T-cell (primary cell): ENCODE data around the gene AXIN1. TPM values are rescaled to one million over a fixed set of nuclear protein-coding genes. Genes with fewer than 3 reads are reported as not detected.

Source experiments
- ATAC-seq, 4 experiments: fragments of 200-7000 bp in 3 of 4; fragments of 150-1000 bp in 1 of 4; cut with Tn5 transposase; replicated peaks in 1 of 4; 1 replicate in 3 of 4; 2 replicates in 1 of 4; pipeline ENCODE4 v1.10.0; 2021; ENCODE audit warnings: moderate library complexity in 3 of 4, mild to moderate bottlenecking in 2 of 4, moderate number of reproducible peaks in 1 of 4
- CTCF ChIA-PET, 2 donors: fragments of 300-600 bp; sonication (Branson Sonifier 250); formaldehyde crosslinking; loops; one replicate each; lab custom pipeline; 2022; ENCODE audit warnings: antibody characterized with exemption in 2 of 2; lab: Charles Lee
- POLR2A ChIA-PET, 2 donors: fragments of 300-600 bp; sonication (Branson Sonifier 250); formaldehyde crosslinking; loops; one replicate each; lab custom pipeline; 2022; ENCODE audit warnings: antibody characterized with exemption in 2 of 2; lab: Charles Lee
- DNase-seq, 35 experiments: peaks; one replicate each; pipeline versions ENCODE4 v3.0.0 to v3.0.0-alpha.2; 2013 to 2023
- H3K27ac ChIP-seq: one replicate; pipeline ENCODE4 v1.5.1; 2013; ENCODE audit warnings: low read length
- H3K27me3 ChIP-seq, 2 experiments: replicated peaks in 1 of 2; 1 replicate in 1 of 2; 2 replicates in 1 of 2; pipeline versions ENCODE4 v1.6.1 to v1.7.0; 2013; ENCODE audit warnings: low read length in 1 of 2, mixed read lengths in 1 of 2; ENCODE audit not compliant: control insufficient read depth in 2 of 2, insufficient read depth in 2 of 2; ENCODE audit errors: extremely low read depth in 1 of 2
- H3K36me3 ChIP-seq, 2 donors: 1 replicate in 1 of 2; 2 replicates in 1 of 2; pipeline versions ENCODE4 v1.6.1 to v1.7.0; 2013; ENCODE audit warnings: low read length in 1 of 2; ENCODE audit not compliant: control insufficient read depth in 2 of 2, insufficient read depth in 1 of 2; ENCODE audit errors: extremely low read depth in 1 of 2
- H3K4me1 ChIP-seq, 2 experiments: 1 replicate in 1 of 2; 2 replicates in 1 of 2; pipeline versions ENCODE4 v1.6.1 to v1.7.0; 2013; ENCODE audit warnings: low read length in 2 of 2, mixed read lengths in 1 of 2; ENCODE audit not compliant: insufficient read depth in 2 of 2, control insufficient read depth in 1 of 2; ENCODE audit errors: extremely low read depth in 1 of 2
- H3K4me3 ChIP-seq, 2 donors: 1 replicate in 1 of 2; 2 replicates in 1 of 2; pipeline versions ENCODE4 v1.5.1 to v1.7.0; 2013; ENCODE audit warnings: mild to moderate bottlenecking in 2 of 2, low read length in 1 of 2, moderate library complexity in 1 of 2; ENCODE audit not compliant: control insufficient read depth in 1 of 2; ENCODE audit errors: extremely low read depth in 1 of 2
- H3K9me3 ChIP-seq: 2 replicates; pipeline ENCODE4 v1.7.0; 2013
- H3K27ac Mint-ChIP-seq, 2 donors: one replicate each; pipeline ENCODE4 v1.8.0; 2020 to 2021; ENCODE audit warnings: mild to moderate bottlenecking in 2 of 2, mixed read lengths in 2 of 2
- H3K27me3 Mint-ChIP-seq, 2 donors: one replicate each; pipeline ENCODE4 v1.8.0; 2021 to 2022; ENCODE audit warnings: mixed read lengths in 2 of 2
- H3K36me3 Mint-ChIP-seq: one replicate; pipeline ENCODE4 v1.8.0; 2021; ENCODE audit warnings: mixed read lengths
- H3K4me1 Mint-ChIP-seq, 3 donors: one replicate each; pipeline ENCODE4 v1.8.0; 2020 to 2022; ENCODE audit warnings: mixed read lengths in 3 of 3, mild to moderate bottlenecking in 1 of 3
- H3K4me3 Mint-ChIP-seq, 3 donors: one replicate each; pipeline ENCODE4 v1.8.0; 2020 to 2022; ENCODE audit warnings: mild to moderate bottlenecking in 3 of 3, mixed read lengths in 3 of 3, moderate library complexity in 3 of 3
- H3K9me3 Mint-ChIP-seq, 3 donors: one replicate each; pipeline ENCODE4 v1.8.0; 2020 to 2022; ENCODE audit warnings: mixed read lengths in 3 of 3
- WGBS: methylation state at CpG from one replicate; pipeline ENCODE4 v1.1.5; 2013; ENCODE audit warnings: missing lambda C conversion rate; ENCODE audit not compliant: insufficient coverage; 5-methylcytosine and 5-hydroxymethylcytosine counted together
- total RNA-seq, 35 experiments: library from RNA in 6 of 35; stranded (reverse) in 6 of 35; fragments of 120-200 nt in 1 of 35; gene quantifications; one replicate each; pipeline versions ENCODE4 v1.2.1 to v1.2.4 and lab custom pipeline; 2013 to 2026

AXIN1 gene
- total RNA-seq, 5 donors from 2014 or later (not counting 1 experiment from before 2014, with no cell fraction given) = 38.5 to 58.9 (median 50.4) TPM

GRCh38 chr16:373848-374615 is 21.5 kb upstream of the AXIN1 start:
- Mint-ChIP-seq H3K36me3 (peaks cover 7% of the 10 kb centered on the region), H3K27me3 (no peaks in the 10 kb centered on the region), H3K27ac (no peak overlapping the region), H3K4me1 (peaks cover 18 to 28% (median 20%) of the 10 kb centered on the region in 3 donors), H3K9me3 (no peaks in the 10 kb centered on the region), H3K4me3 (no peak overlapping the region)
- Histone ChIP-seq H3K9me3 (no peaks in the 10 kb centered on the region), H3K4me1 (peaks cover 2 to 33% of the 10 kb centered on the region in 2 experiments), H3K27ac (no peak overlapping the region), H3K4me3 (no peak overlapping the region), H3K36me3 (peaks cover 27 to 56% of the 10 kb centered on the region in 2 donors), H3K27me3 (no peaks in the 10 kb centered on the region)
- ATAC-seq = no peak
- ChIA-PET CTCF (no interaction called here), POLR2A (no interaction called here)
- 95% methylated on average over 28 of the region's 44 CpGs for WGBS
- no peak for DNase-seq

- Histone ChIP-seq H3K27me3 (no peaks in the 10 kb centered on the region), H3K9me3 (no peaks in the 10 kb centered on the region), H3K36me3 (peaks cover 27 to 59% of the 10 kb centered on the region in 2 donors), H3K4me1 (peaks cover 2 to 28% of the 10 kb centered on the region in 2 experiments), H3K4me3 (no peak overlapping the region), H3K27ac (no peak overlapping the region)
- Mint-ChIP-seq H3K36me3 (peaks cover 11% of the 10 kb centered on the region), H3K4me3 (no peak overlapping the region), H3K27ac (no peak overlapping the region), H3K4me1 (peaks cover 15 to 24% (median 18%) of the 10 kb centered on the region in 3 donors), H3K27me3 (no peaks in the 10 kb centered on the region), H3K9me3 (no peaks in the 10 kb centered on the region)
- WGBS = 96% methylated on average over 4 of the region's 5 CpGs
- no peak for ATAC-seq
- CTCF ChIA-PET = no interaction called here
- DNase-seq = no peak
- POLR2A ChIA-PET = no interaction called here
Observed at GRCh38 chr16:373020-373598, 20.6 kb upstream of the AXIN1 start.

GRCh38 chr16:372302-372983 is 19.9 kb upstream of the AXIN1 start:
- no peaks in the 10 kb centered on the region for H3K27me3 ChIP-seq
- Mint-ChIP-seq H3K9me3 (no peaks in the 10 kb centered on the region), H3K4me3 (no peak overlapping the region), H3K27me3 (no peaks in the 10 kb centered on the region), H3K36me3 (peaks cover 11% of the 10 kb centered on the region), H3K27ac (no peak overlapping the region), H3K4me1 (peaks cover 15 to 24% (median 18%) of the 10 kb centered on the region in 3 donors)
- DNase-seq = no peak
- WGBS = 94% methylated on average over 19 of the region's 19 CpGs
- H3K36me3 ChIP-seq = peaks cover 27 to 60% of the 10 kb centered on the region in 2 donors
- ATAC-seq = no peak
- ChIA-PET CTCF (no interaction called here), POLR2A (no interaction called here)
- no peak overlapping the region for H3K4me3 ChIP-seq
- no peaks in the 10 kb centered on the region for H3K9me3 ChIP-seq
- H3K27ac ChIP-seq = no peak overlapping the region
- H3K4me1 ChIP-seq = peaks cover 2 to 28% of the 10 kb centered on the region in 2 experiments

- Mint-ChIP-seq H3K9me3 (no peaks in the 10 kb centered on the region), H3K27ac (peak overlapping the region; percentile 52 to 76), H3K4me1 (peaks cover 15 to 24% (median 18%) of the 10 kb centered on the region in 3 donors), H3K36me3 (peaks cover 15% of the 10 kb centered on the region), H3K4me3 (peak overlapping the region in 1 of 3 donors; percentile 12), H3K27me3 (no peaks in the 10 kb centered on the region)
- POLR2A ChIA-PET = no interaction called here
- DNase-seq (no peak), ATAC-seq (no peak)
- Histone ChIP-seq H3K4me1 (peaks cover 2 to 28% of the 10 kb centered on the region in 2 experiments), H3K36me3 (peaks cover 27 to 54% of the 10 kb centered on the region in 2 donors), H3K4me3 (no peak overlapping the region), H3K27ac (no peak overlapping the region), H3K9me3 (no peaks in the 10 kb centered on the region), H3K27me3 (no peaks in the 10 kb centered on the region)
- CTCF ChIA-PET = no interaction called here
- WGBS = 92% methylated on average over 29 of the region's 31 CpGs
Observed at GRCh38 chr16:371515-372301, 19.2 kb upstream of the AXIN1 start.

GRCh38 chr16:370979-371514 is 18.5 kb upstream of the AXIN1 start:
- Mint-ChIP-seq H3K4me3 (peak overlapping the region; percentile 88 to 90 (median 90)), H3K4me1 (peaks cover 15 to 24% (median 18%) of the 10 kb centered on the region in 3 donors), H3K9me3 (no peaks in the 10 kb centered on the region), H3K36me3 (peaks cover 15% of the 10 kb centered on the region), H3K27me3 (no peaks in the 10 kb centered on the region), H3K27ac (peak overlapping the region; percentile 92 to 94)
- CTCF ChIA-PET = interaction anchor here in 1 of 2 donors (0.6 kb wide), 1 partner anchor 688 kb away, joined by 7 read pairs; no protein-coding TSS in a partner anchor
- Histone ChIP-seq H3K27ac (peak overlapping the region; percentile 52), H3K9me3 (no peaks in the 10 kb centered on the region), H3K4me3 (peak overlapping the region; percentile 5 to 26), H3K4me1 (peaks cover 2 to 28% of the 10 kb centered on the region in 2 experiments), H3K27me3 (no peaks in the 10 kb centered on the region), H3K36me3 (peaks cover 23 to 50% of the 10 kb centered on the region in 2 donors)
- POLR2A ChIA-PET = interaction anchor here in 1 of 2 donors (0.5 to 1.0 kb wide), 2 partner anchors 9 to 127 kb away, joined by 4 to 8 read pairs; no protein-coding TSS in a partner anchor
- peak in 1 of 4 experiments; percentile 10 for ATAC-seq
- DNase-seq = no peak
- 65% methylated on average over 3 of the region's 10 CpGs for WGBS
